ENCODE measurements around the gene SUGCT. TPM values are rescaled to one million over a fixed set of nuclear protein-coding genes. Genes with fewer than 3 reads are reported as not detected.
A peak's percentile ranks its signal among the peaks of the same experiment; 100 is the strongest.

The SUGCT gene
- total RNA-seq, 2 experiments from 2014 or later: not detected

DNA sequence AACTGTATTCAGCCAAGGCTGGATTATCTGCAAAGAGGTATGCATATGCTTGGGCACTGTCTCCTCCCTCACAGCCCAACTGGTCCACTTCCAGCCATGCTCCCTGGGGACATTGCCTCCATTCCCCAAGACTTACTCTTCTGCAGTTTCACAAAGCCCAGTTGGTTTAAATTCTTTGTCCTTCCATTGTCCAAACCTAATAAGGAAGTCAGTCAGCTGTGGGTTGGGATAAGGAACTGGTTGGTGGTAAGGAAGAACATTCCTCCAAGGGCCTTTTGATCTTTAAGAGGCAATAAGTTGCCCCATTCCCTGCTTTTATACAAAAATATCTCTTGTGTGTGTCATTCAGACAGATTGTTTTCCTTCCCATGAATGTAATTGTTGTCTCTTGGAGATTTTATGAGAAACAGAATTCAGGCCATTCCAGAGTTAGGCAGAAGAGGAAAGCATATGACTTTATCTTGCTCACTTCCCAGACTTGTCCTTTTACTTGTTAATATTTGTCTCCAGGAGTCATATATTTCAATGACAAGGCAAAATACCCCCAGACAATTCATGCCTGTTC lies 673.7 kb downstream of the SUGCT start:
- H3K9me3 ChIP-seq (ENCODE audit: low read length): peaks cover 34% of the 10 kb centered on the region
- CTCF ChIA-PET (ENCODE audit: unreplicated experiment): no interaction called here
- no peak overlapping the region for H3K4me3 ChIP-seq (ENCODE audit: low read depth, low read length, poor library complexity, severe bottlenecking)
- H3K4me1 ChIP-seq (ENCODE audit: insufficient read depth, low read length, poor library complexity, severe bottlenecking): peaks cover 77% of the 10 kb centered on the region
- peak overlapping the region; percentile 95 for H3K27ac ChIP-seq (ENCODE audit: low read depth, low read length, poor library complexity, severe bottlenecking)
- H3K4me2 ChIP-seq (ENCODE audit: low read length): no peak overlapping the region
- H3K36me3 ChIP-seq (ENCODE audit: insufficient read depth, low read length): peaks cover 32% of the 10 kb centered on the region
- intact Hi-C loops (cut with micrococcal nuclease; ENCODE audit: unreplicated experiment): no loop called here
- no peaks in the 10 kb centered on the region for H3K79me2 ChIP-seq (ENCODE audit: insufficient read depth, low read depth, low read length)
- no TSS peak for BruUV-seq (replicated peaks)
- H3K9me2 ChIP-seq (ENCODE audit: insufficient read depth, low read length): no peaks in the 10 kb centered on the region
- TF ChIP-seq, protein P1, sequence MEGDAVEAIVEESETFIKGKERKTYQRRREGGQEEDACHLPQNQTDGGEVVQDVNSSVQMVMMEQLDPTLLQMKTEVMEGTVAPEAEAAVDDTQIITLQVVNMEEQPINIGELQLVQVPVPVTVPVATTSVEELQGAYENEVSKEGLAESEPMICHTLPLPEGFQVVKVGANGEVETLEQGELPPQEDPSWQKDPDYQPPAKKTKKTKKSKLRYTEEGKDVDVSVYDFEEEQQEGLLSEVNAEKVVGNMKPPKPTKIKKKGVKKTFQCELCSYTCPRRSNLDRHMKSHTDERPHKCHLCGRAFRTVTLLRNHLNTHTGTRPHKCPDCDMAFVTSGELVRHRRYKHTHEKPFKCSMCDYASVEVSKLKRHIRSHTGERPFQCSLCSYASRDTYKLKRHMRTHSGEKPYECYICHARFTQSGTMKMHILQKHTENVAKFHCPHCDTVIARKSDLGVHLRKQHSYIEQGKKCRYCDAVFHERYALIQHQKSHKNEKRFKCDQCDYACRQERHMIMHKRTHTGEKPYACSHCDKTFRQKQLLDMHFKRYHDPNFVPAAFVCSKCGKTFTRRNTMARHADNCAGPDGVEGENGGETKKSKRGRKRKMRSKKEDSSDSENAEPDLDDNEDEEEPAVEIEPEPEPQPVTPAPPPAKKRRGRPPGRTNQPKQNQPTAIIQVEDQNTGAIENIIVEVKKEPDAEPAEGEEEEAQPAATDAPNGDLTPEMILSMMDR (conservative IDR thresholded peaks at IDR 0.05; ENCODE audit: low read length): no peak
- no peak for TF ChIP-seq EZH2phosphoT487 (IDR thresholded peaks at IDR 0.05; ENCODE audit: borderline replicate concordance, low read depth, low read length)
- H4K20me1 ChIP-seq (ENCODE audit: insufficient read depth, low read length): no peaks in the 10 kb centered on the region
- POLR2A ChIA-PET: interaction anchor here (0.9 kb wide), 1 partner anchor 90 kb away, joined by 3 read pairs; no protein-coding TSS in a partner anchor
- no peak for DNase-seq (ENCODE audit: low spot score)
- peak overlapping the region; percentile 80; the same call in 1 of the 2 replicates for H2AFZ ChIP-seq (ENCODE audit: low read length)

DNA sequence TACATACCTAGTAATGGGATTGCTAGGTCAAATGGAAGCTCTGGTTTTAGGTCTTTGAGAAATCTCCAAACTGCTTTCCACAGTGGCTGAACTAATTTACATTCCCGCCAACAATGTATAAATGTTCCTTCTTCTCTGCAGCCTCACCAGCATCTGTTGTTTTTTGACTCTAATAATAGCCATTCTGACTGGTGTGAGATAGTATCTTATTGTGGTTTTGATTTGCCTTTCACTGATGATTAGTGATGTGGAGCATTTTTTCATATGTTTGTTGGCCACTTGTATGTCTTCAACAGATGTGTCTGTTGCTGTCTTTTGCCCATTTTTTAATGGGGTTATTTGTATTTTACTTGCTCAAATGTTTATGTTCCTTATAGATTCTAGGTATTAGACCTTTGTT lies 675.5 kb downstream of the SUGCT start:
- intact Hi-C loops (cut with micrococcal nuclease; ENCODE audit: unreplicated experiment): loop anchor here (2.0 kb wide), 1 partner anchor 27 kb away; no protein-coding TSS in a partner anchor
- Histone ChIP-seq H3K36me3 (ENCODE audit: insufficient read depth, low read length) (peaks cover 32% of the 10 kb centered on the region), H3K4me3 (ENCODE audit: low read depth, low read length, poor library complexity, severe bottlenecking) (peak overlapping the region; percentile 46), H3K9me2 (ENCODE audit: insufficient read depth, low read length) (no peaks in the 10 kb centered on the region), H3K9me3 (ENCODE audit: low read length) (peaks cover 34% of the 10 kb centered on the region), H3K27ac (ENCODE audit: low read depth, low read length, poor library complexity, severe bottlenecking) (peak overlapping the region; percentile 95), H3K4me1 (ENCODE audit: insufficient read depth, low read length, poor library complexity, severe bottlenecking) (peaks cover 81% of the 10 kb centered on the region), H3K79me2 (ENCODE audit: insufficient read depth, low read depth, low read length) (no peaks in the 10 kb centered on the region), H2AFZ (ENCODE audit: low read length) (peak overlapping the region; percentile 64; the same call in 1 of the 2 replicates), H4K20me1 (ENCODE audit: insufficient read depth, low read length) (no peaks in the 10 kb centered on the region), H3K4me2 (ENCODE audit: low read length) (peak overlapping the region; percentile 66)
- ChIA-PET CTCF (ENCODE audit: unreplicated experiment) (no interaction called here), POLR2A (interaction anchor here (1.3 kb wide), 1 partner anchor 35 kb away, joined by 3 read pairs; no protein-coding TSS in a partner anchor)
- TF ChIP-seq, protein P1 (conservative IDR thresholded peaks at IDR 0.05; ENCODE audit: low read length): no peak
- TF ChIP-seq EZH2phosphoT487 (IDR thresholded peaks at IDR 0.05; ENCODE audit: borderline replicate concordance, low read depth, low read length): no peak
- DNase-seq (ENCODE audit: low spot score): peak; percentile 84
- no TSS peak for BruUV-seq (replicated peaks)

- H3K79me2 ChIP-seq (ENCODE audit: insufficient read depth, low read depth, low read length): no peaks in the 10 kb centered on the region
- H3K4me2 ChIP-seq (ENCODE audit: low read length): no peak overlapping the region
- no peak for DNase-seq (ENCODE audit: low spot score)
- no peaks in the 10 kb centered on the region for H4K20me1 ChIP-seq (ENCODE audit: insufficient read depth, low read length)
- no peaks in the 10 kb centered on the region for H3K9me2 ChIP-seq (ENCODE audit: insufficient read depth, low read length)
- peak overlapping the region; percentile 95 for H3K27ac ChIP-seq (ENCODE audit: low read depth, low read length, poor library complexity, severe bottlenecking)
- no peak overlapping the region; the same call in 1 of the 2 replicates for H2AFZ ChIP-seq (ENCODE audit: low read length)
- TF ChIP-seq, protein P1 (conservative IDR thresholded peaks at IDR 0.05; ENCODE audit: low read length): no peak
- no peak for TF ChIP-seq EZH2phosphoT487 (IDR thresholded peaks at IDR 0.05; ENCODE audit: borderline replicate concordance, low read depth, low read length)
- BruUV-seq (replicated peaks): no TSS peak
- peaks cover 34% of the 10 kb centered on the region for H3K9me3 ChIP-seq (ENCODE audit: low read length)
- POLR2A ChIA-PET: no interaction called here
- peaks cover 32% of the 10 kb centered on the region for H3K36me3 ChIP-seq (ENCODE audit: insufficient read depth, low read length)
- CTCF ChIA-PET (ENCODE audit: unreplicated experiment): no interaction called here
- H3K4me1 ChIP-seq (ENCODE audit: insufficient read depth, low read length, poor library complexity, severe bottlenecking): peaks cover 67% of the 10 kb centered on the region
- intact Hi-C loops (cut with micrococcal nuclease; ENCODE audit: unreplicated experiment): loop anchor here (2.0 kb wide), 1 partner anchor 25 kb away; no protein-coding TSS in a partner anchor
- H3K4me3 ChIP-seq (ENCODE audit: low read depth, low read length, poor library complexity, severe bottlenecking): no peak overlapping the region
Observed at GRCh38 chr7:40811666-40812065, 676.9 kb downstream of the SUGCT start.

All from OCI-LY7 (cell line).